Adrenal gland (tissue), 5 donors: ENCODE measurements around the gene ERCC2.

ENCODE experiments used
- POLR2A ChIP-seq, 2 donors: fragments of 450-650 bp; IDR thresholded peaks; one replicate each; pipeline ENCODE4 v1.6.1; 2017; ENCODE audit warnings: antibody characterized with exemption in 2 of 2, mild to moderate bottlenecking in 2 of 2, moderate library complexity in 1 of 2
- TF ChIP-seq, protein P1 (sequence below), 6 experiments: fragments of 450-650 bp in 4 of 6; fragments of 200-600 bp in 2 of 6; sonication (generic) in 1 of 6; IDR thresholded peaks; 1 replicate in 5 of 6; 2 replicates in 1 of 6; pipeline versions ENCODE4 v1.5.1 to v1.8.0; 2016 to 2021; ENCODE audit warnings: antibody characterized with exemption in 6 of 6, mild to moderate bottlenecking in 2 of 6, moderate library complexity in 1 of 6
- donor health status: DM: no; HTN: no; CAD: no.

DNA sequence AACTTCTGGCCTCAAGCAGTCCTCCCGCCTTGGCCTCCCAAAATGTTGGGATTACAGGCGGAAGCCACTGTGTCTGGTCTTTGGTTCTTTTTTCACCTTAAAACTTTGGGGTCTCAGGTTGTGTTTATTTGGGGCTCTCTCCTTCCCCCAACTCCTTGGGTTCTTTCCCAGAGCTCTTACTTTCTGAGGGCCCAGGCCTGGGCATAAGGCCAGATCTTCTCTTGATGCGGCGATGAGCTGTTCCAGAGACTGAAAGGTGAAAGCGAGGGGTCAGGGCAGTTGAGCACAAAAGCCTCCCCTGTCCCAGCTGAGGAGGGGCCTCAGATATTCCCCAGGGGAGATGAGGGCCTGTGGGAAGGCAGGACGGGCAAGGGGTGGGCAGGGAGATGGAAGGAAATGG, 43.1 kb upstream of the ERCC2 start:
- TF ChIP-seq, protein P1, sequence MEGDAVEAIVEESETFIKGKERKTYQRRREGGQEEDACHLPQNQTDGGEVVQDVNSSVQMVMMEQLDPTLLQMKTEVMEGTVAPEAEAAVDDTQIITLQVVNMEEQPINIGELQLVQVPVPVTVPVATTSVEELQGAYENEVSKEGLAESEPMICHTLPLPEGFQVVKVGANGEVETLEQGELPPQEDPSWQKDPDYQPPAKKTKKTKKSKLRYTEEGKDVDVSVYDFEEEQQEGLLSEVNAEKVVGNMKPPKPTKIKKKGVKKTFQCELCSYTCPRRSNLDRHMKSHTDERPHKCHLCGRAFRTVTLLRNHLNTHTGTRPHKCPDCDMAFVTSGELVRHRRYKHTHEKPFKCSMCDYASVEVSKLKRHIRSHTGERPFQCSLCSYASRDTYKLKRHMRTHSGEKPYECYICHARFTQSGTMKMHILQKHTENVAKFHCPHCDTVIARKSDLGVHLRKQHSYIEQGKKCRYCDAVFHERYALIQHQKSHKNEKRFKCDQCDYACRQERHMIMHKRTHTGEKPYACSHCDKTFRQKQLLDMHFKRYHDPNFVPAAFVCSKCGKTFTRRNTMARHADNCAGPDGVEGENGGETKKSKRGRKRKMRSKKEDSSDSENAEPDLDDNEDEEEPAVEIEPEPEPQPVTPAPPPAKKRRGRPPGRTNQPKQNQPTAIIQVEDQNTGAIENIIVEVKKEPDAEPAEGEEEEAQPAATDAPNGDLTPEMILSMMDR (IDR thresholded peaks at IDR 0.05), result no peak
- no peak for TF ChIP-seq POLR2A (IDR thresholded peaks at IDR 0.05)
